ENCODE measurements around the gene PALD1. TPM values are rescaled to one million over a fixed set of nuclear protein-coding genes. Genes with fewer than 3 reads are reported as not detected.
"Not testable (repeated sequence)": the region's sequence is repeated elsewhere in the genome, so short reads cannot be mapped to it uniquely, and the experiment has no call there.

Gene PALD1
- polyA plus RNA-seq, 2 donors, result 2.1 to 3.4 TPM

DNA sequence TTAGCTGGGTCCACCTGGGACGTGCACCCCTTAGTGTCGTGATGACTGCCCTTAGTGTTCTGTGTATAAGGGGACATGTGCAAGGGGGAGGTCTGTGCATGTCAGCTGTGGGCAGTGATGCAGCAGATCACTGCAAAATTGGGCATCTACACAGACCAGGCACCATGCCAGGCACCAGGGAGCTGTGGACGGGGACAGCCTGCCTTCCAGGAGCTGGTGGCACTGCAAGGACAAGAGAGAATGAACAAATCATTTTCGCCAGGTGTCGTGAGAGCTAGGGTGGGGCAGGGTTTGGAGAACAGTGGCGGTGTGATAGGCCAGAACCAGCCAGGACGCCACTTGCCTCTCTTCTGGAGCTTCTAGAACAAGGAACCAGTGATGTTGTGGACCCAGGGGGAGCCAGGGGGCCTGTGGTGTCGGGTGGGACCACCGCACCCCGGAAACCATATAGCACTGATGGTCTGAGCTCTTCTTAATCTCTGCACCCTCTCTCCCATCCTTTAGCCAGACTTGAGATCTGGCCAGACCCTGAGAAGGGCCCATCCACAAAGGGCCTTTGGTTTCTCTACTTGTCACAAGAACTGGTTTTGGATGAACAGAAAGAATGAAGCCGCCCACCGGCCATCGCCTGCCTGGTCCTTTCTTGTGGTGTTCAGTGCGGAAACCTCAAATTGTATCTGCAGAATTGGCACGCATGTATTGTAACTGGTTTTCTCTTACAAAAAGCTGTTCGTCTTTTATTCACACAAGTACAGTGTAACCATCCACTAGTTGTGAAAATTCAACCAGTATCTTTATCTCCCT, 93.3 kb downstream of the PALD1 start:
- 86 to 87% methylated on average over 16 of the region's 16 CpGs for WGBS, 2 donors
- Histone ChIP-seq H3K9me3 (ENCODE audit: control insufficient read depth in 2 of 2, insufficient read depth in 1 of 2, low read depth in 1 of 2, low read length in 1 of 2) (no peaks in the 10 kb centered on the region), H3K4me1 (ENCODE audit: control insufficient read depth in 2 of 2, insufficient read depth in 2 of 2, low read length in 1 of 2) (peaks cover 0 to 16% of the 10 kb centered on the region in 2 donors), H3K27me3 (ENCODE audit: control insufficient read depth in 1 of 2, insufficient read depth in 2 of 2, low read length in 2 of 2) (no peaks in the 10 kb centered on the region), H3K27ac (ENCODE audit: low read depth in 2 of 2, low read length in 1 of 2) (no peak overlapping the region), H3K36me3 (ENCODE audit: control insufficient read depth in 2 of 2, insufficient read depth in 2 of 2, low read length in 1 of 2) (no peaks in the 10 kb centered on the region), H3K4me3 (ENCODE audit: low read depth in 1 of 2, low read length in 2 of 2) (no peak overlapping the region)

DNA sequence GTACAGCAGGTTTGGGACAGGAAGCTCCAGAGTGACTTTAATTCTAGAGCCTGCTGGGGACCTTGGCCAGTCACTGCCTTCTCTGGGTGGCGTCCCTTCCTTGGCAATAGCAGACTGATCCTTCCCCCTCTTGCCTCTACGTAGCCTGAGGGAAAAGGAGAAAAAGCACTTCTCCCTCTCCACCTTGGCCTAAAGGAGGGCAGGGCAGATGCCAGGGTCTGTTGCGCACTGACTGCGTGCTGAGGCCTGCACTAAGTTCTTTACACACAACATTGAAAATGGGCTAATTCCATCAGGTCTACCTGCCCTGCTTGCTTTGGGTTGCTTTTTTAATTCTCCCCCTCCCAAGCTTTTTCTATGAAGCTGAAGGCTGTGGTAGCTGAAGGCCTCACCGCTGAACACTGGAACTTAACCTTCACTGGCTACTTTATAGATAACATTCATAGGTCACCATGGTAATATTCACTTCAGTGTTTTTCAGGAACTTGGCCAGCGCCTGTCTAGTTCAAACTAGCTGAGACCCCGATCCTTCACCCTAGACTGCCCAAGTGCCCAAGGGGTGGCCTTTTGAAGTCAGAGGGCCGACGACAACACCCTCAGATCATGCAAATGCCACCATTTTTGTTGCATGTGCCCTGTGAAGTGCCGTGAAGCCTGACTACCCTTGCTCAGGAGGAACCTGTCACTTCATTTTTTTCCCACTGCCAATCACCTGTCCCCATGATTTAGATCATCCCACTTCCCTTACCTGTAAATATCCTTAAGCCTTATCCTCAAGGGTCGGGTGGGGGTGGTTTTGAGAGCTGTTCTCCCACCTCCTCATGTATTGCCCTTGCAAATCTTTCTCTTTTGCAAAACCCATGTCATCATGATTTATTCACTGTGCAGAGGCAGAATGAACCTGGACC, 95.3 kb downstream of the PALD1 start:
- H3K27ac ChIP-seq (ENCODE audit: low read depth in 2 of 2, low read length in 1 of 2), result peak overlapping the region in 1 of 2 donors; percentile 51
- H3K4me1 ChIP-seq (ENCODE audit: control insufficient read depth in 2 of 2, insufficient read depth in 2 of 2, low read length in 1 of 2), result peaks cover 0 to 16% of the 10 kb centered on the region in 2 donors
- no peaks in the 10 kb centered on the region for H3K36me3 ChIP-seq (ENCODE audit: control insufficient read depth in 2 of 2, insufficient read depth in 2 of 2, low read length in 1 of 2)
- WGBS, 2 donors, result 67 to 76% methylated on average over 11 of the region's 11 CpGs
- H3K27me3 ChIP-seq (ENCODE audit: control insufficient read depth in 1 of 2, insufficient read depth in 2 of 2, low read length in 2 of 2), result no peaks in the 10 kb centered on the region
- no peak overlapping the region for H3K4me3 ChIP-seq (ENCODE audit: low read depth in 1 of 2, low read length in 2 of 2)
- H3K9me3 ChIP-seq (ENCODE audit: control insufficient read depth in 2 of 2, insufficient read depth in 1 of 2, low read depth in 1 of 2, low read length in 1 of 2), result no peaks in the 10 kb centered on the region

DNA sequence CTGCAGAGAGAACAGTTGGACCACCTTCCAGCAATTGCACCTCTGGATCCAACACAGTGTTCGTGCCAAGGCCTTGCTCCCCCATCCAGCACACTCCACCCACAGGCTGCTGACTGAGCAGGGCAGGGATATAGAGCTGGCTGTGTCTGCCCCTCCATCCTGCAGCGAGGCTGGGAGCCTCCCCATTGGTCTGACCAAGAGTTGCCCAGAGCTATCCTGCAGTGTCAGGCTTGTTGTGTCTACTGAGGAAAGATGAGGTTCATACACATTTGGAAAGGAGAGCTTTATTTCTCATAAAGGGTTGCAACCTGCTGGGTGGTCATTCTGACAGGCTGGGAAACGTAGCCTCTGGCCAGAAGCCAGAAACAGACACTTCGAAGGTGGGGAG, 96.9 kb downstream of the PALD1 start:
- Histone ChIP-seq H3K27me3 (ENCODE audit: control insufficient read depth in 1 of 2, insufficient read depth in 2 of 2, low read length in 2 of 2) (no peaks in the 10 kb centered on the region), H3K27ac (ENCODE audit: low read depth in 2 of 2, low read length in 1 of 2) (no peak overlapping the region), H3K9me3 (ENCODE audit: control insufficient read depth in 2 of 2, insufficient read depth in 1 of 2, low read depth in 1 of 2, low read length in 1 of 2) (no peaks in the 10 kb centered on the region), H3K4me1 (ENCODE audit: control insufficient read depth in 2 of 2, insufficient read depth in 2 of 2, low read length in 1 of 2) (peaks cover 0 to 16% of the 10 kb centered on the region in 2 donors), H3K36me3 (ENCODE audit: control insufficient read depth in 2 of 2, insufficient read depth in 2 of 2, low read length in 1 of 2) (no peaks in the 10 kb centered on the region), H3K4me3 (ENCODE audit: low read depth in 1 of 2, low read length in 2 of 2) (no peak overlapping the region)
- WGBS, 2 donors, result 23 to 43% methylated on average over 4 of the region's 4 CpGs

DNA sequence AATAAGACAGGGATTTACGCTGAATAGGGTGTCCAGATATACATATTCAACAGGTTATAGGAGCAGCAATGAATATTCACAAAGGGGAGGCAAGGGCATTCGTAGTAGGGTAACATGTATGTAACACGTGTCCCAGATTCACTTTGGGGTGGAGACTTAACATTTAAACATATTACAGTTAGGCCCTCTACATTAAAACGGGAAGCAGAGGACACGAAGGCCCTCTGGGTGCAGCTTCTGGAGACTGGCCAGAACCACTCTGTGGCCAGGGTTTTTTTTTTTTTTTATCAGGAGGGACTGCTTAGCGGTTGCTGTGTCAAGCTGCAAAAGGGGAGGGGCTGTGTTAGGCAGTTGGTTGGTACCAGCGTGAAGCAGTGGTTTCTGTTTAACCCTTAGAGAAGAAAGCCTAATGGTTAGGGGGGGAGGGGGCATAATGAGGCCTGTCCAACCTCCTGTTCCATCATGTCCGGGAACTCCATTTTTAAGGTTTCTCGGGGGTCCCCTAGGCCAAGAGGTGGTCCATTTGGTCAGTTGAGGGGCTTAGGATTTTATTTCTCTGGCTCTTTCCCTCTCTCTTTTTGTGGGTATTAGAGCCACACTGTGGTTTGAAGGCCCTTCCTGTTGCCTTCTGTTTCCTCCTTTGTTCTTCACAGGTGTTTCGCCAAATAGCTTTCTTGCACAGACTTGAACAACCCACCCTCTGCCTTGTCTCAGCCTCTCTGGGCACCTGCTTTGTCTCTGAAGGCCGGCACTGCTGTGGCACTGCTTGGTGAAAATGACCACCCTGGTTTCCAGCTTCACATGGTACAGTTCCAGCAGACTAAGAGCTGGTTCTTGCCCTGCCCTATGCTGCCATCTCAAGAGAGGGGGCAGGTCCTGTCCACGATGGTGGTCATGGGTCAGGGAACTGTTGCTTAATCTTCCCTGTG, 97.6 kb downstream of the PALD1 start:
- no peaks in the 10 kb centered on the region for H3K27me3 ChIP-seq (ENCODE audit: control insufficient read depth in 1 of 2, insufficient read depth in 2 of 2, low read length in 2 of 2)
- WGBS, 2 donors, result 29 to 35% methylated on average over 12 of the region's 12 CpGs
- H3K9me3 ChIP-seq (ENCODE audit: control insufficient read depth in 2 of 2, insufficient read depth in 1 of 2, low read depth in 1 of 2, low read length in 1 of 2), result no peaks in the 10 kb centered on the region
- no peak overlapping the region for H3K4me3 ChIP-seq (ENCODE audit: low read depth in 1 of 2, low read length in 2 of 2)
- no peaks in the 10 kb centered on the region for H3K36me3 ChIP-seq (ENCODE audit: control insufficient read depth in 2 of 2, insufficient read depth in 2 of 2, low read length in 1 of 2)
- peaks cover 0 to 16% of the 10 kb centered on the region in 2 donors for H3K4me1 ChIP-seq (ENCODE audit: control insufficient read depth in 2 of 2, insufficient read depth in 2 of 2, low read length in 1 of 2)
- H3K27ac ChIP-seq (ENCODE audit: low read depth in 2 of 2, low read length in 1 of 2), result no peak overlapping the region

DNA sequence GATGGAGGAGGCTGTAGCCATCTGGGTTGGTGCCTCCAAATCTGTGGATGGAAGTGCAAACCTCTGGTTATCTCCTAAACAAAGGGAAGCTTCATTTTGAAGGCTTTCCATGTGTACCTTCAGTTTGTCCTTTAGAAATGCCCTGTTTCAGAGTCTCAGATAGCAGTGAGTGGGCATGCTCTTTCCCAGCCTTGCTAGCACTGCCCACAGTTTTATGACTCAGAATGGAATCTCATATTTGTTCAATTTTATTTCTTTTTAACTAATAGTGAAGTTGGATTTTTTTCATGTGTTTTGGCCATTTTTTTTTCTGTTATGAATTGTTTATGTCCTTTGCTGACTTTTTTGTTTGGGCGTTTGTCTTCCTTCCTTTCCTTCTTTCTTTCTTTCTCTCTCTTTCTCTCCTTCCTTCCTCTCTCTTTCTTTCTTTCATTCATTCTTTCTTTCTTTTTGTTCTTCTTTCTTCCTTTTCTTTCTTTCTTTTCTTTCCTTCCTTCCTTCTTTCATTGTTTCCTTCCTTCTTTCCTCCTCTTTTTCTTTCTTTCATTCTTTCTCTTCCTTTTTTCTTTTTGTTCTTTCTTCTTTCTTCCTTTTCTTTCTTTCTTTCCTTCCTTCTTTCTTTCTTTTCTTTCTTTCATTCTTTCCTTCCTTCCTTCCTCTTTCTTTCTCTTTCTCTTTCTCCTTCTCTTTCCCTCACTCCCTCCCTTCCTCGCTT, 98.4 kb downstream of the PALD1 start:
- H3K36me3 ChIP-seq (ENCODE audit: control insufficient read depth in 2 of 2, insufficient read depth in 2 of 2, low read length in 1 of 2), result no peaks in the 10 kb centered on the region
- H3K27me3 ChIP-seq (ENCODE audit: control insufficient read depth in 1 of 2, insufficient read depth in 2 of 2, low read length in 2 of 2), result no peaks in the 10 kb centered on the region
- peaks cover 0 to 16% of the 10 kb centered on the region in 2 donors for H3K4me1 ChIP-seq (ENCODE audit: control insufficient read depth in 2 of 2, insufficient read depth in 2 of 2, low read length in 1 of 2)
- no peak overlapping the region for H3K4me3 ChIP-seq (ENCODE audit: low read depth in 1 of 2, low read length in 2 of 2)
- WGBS, 2 donors, result 75 to 93% methylated on average over 2 of the region's 2 CpGs
- H3K27ac ChIP-seq (ENCODE audit: low read depth in 2 of 2, low read length in 1 of 2), result no peak overlapping the region
- H3K9me3 ChIP-seq (ENCODE audit: control insufficient read depth in 2 of 2, insufficient read depth in 1 of 2, low read depth in 1 of 2, low read length in 1 of 2), result no peaks in the 10 kb centered on the region

DNA sequence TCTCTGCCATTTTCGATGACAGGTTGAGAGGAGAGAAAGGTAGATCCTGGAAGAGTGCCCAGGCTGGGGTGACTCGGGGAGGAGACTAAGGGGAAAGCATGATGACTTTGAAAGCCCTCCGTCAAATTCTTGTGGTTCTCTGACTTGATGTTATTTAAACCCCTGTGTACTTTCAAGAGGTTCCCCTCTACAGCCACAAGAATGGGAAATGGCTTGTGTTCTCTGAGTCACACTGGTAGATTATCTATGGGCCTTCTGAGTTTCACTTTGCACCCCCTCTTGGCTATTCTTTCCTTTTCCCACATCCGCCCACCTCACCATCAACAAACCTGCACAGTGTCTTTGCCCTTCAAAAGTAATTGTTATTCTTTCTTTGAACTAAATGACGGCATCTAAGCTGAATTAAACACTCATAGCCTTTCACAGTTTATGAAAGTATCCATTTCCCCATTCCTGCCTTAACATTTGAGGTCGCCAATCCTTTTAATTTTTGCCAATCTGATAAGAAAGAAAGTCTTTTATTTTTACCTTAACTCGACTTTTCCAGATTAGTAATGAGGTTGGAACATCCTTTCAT, 99.9 kb downstream of the PALD1 start:
- Histone ChIP-seq H3K9me3 (ENCODE audit: control insufficient read depth in 2 of 2, insufficient read depth in 1 of 2, low read depth in 1 of 2, low read length in 1 of 2) (no peaks in the 10 kb centered on the region), H3K4me3 (ENCODE audit: low read depth in 1 of 2, low read length in 2 of 2) (no peak overlapping the region)
- 44 to 49% methylated on average over 7 of the region's 7 CpGs for WGBS, 2 donors

DNA sequence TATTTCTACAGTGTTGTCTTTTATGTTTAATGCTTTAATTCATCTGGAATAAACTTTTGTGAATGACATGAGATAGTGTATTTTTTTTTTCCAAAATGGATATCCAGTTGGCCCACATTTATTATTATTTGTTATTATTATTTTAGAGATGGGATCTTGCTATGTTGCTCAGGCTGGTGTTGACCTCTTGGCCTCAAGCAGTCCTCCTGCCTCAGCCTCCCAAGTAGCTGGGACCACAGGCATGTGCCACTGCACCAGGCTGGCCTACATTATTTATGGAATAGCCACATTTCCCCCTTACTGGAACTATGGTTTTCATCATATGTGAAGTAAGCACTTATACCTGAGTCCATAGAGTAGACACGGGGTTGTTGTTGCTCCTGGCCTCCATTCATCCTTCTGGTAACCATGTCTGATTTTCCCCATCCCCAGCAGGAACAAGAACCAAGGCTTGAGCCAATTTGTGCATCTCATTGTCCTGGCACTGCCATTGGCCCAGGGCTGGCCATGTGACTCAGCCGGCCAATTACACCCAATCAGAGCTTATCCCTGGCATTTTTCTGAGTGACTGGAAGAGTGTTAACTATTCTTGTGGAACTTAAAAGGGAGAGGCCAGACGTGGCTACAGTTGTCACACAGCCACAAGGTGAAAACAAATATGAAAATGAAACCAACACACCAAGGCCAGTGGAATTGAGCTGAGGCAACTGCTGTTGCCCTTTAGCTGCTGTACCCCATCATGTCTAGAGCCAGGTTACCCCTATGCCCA, 100.9 kb downstream of the PALD1 start:
- Histone ChIP-seq H3K4me3 (ENCODE audit: low read depth in 1 of 2, low read length in 2 of 2) (no peak overlapping the region), H3K27ac (ENCODE audit: low read depth in 2 of 2, low read length in 1 of 2) (no peak overlapping the region), H3K27me3 (ENCODE audit: control insufficient read depth in 1 of 2, insufficient read depth in 2 of 2, low read length in 2 of 2) (no peaks in the 10 kb centered on the region), H3K36me3 (ENCODE audit: control insufficient read depth in 2 of 2, insufficient read depth in 2 of 2, low read length in 1 of 2) (no peaks in the 10 kb centered on the region), H3K9me3 (ENCODE audit: control insufficient read depth in 2 of 2, insufficient read depth in 1 of 2, low read depth in 1 of 2, low read length in 1 of 2) (no peaks in the 10 kb centered on the region), H3K4me1 (ENCODE audit: control insufficient read depth in 2 of 2, insufficient read depth in 2 of 2, low read length in 1 of 2) (peaks cover 0 to 13% of the 10 kb centered on the region in 2 donors)
- WGBS, 2 donors, result 78% methylated on average over 3 of the region's 3 CpGs

More for the DNA sequence above, 99.9 kb downstream of the PALD1 start:
- no peaks in the 10 kb centered on the region for H3K27me3 ChIP-seq (ENCODE audit: control insufficient read depth in 1 of 2, insufficient read depth in 2 of 2, low read length in 2 of 2)
- H3K36me3 ChIP-seq (ENCODE audit: control insufficient read depth in 2 of 2, insufficient read depth in 2 of 2, low read length in 1 of 2), result no peaks in the 10 kb centered on the region
- H3K27ac ChIP-seq (ENCODE audit: low read depth in 2 of 2, low read length in 1 of 2), result no peak overlapping the region
- H3K4me1 ChIP-seq (ENCODE audit: control insufficient read depth in 2 of 2, insufficient read depth in 2 of 2, low read length in 1 of 2), result peaks cover 0 to 13% of the 10 kb centered on the region in 2 donors

DNA sequence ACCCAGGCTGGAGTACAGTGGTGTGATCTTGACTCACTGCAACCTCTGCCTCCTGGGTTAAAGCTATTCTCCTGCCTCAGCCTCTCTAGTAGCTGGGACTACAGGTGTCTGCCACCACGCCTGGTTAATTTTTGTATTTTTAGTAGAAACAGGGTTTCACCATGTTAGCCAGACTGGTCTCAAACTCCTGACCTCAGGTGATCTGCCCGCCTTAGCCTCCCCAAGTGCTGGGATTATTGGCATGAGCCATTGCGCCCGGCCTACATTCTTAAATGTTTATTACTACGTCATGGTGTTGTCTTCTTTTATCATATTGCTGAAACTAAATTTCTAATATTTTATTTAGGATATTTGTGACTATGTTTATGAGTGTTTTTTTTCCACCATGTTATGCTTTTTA, 102.6 kb downstream of the PALD1 start:
- not testable (repeated sequence) for H3K9me3 ChIP-seq (ENCODE audit: control insufficient read depth in 2 of 2, insufficient read depth in 1 of 2, low read depth in 1 of 2, low read length in 1 of 2); H3K27ac ChIP-seq (ENCODE audit: low read depth in 2 of 2, low read length in 1 of 2); H3K4me3 ChIP-seq (ENCODE audit: low read depth in 1 of 2, low read length in 2 of 2); H3K36me3 ChIP-seq (ENCODE audit: control insufficient read depth in 2 of 2, insufficient read depth in 2 of 2, low read length in 1 of 2); H3K4me1 ChIP-seq (ENCODE audit: control insufficient read depth in 2 of 2, insufficient read depth in 2 of 2, low read length in 1 of 2); H3K27me3 ChIP-seq (ENCODE audit: control insufficient read depth in 1 of 2, insufficient read depth in 2 of 2, low read length in 2 of 2)
- 97 to 98% methylated on average over 5 of the region's 5 CpGs for WGBS, 2 donors

Data from esophagus (tissue), 2 donors.